Amygdala (tissue), 56 donors: Measurements from ENCODE around the gene DMAC2.
A peak's percentile ranks its signal among the peaks of the same experiment; 100 is the strongest.
"Not testable (repeated sequence)": the region's sequence is repeated elsewhere in the genome, so short reads cannot be mapped to it uniquely, and the experiment has no call there.

Experiments used
- DNase-seq, 56 donors: peaks; one replicate each; lab custom pipeline; 2025; lab: John Stamatoyannopoulos, UW

DMAC2 gene

DNA sequence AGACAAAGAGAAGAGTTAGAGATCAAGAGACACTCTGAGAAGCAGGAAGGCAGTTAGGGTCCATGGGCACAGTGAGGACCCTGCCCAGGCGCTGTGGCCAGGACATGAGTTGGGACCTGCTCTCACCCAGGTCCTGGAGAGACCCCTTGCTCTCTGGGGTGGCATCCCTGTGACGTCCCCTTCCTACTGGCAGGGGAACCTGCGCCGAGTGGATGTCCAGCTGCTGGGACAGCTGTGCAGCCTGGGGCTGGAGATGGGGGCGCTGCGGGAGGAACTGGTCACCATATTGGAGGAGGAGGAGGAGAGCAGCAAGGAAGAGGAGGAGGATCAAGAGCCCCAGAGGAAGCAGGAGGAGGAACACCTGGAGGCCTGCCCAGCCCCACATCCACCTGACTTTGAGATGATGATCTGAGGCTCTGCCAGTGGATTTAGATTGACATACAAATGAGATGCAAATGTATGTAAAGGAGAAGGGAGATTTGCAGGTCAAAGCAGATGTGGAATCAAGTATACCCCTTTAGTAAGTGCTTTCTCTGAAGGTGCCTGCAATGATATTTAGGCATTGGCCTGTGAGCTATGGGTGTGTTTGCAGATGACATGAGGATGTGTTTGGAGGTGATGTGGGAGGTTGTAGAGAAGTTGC lies 4.2 kb upstream of the DMAC2 start:
- DNase-seq = no peak

DNA sequence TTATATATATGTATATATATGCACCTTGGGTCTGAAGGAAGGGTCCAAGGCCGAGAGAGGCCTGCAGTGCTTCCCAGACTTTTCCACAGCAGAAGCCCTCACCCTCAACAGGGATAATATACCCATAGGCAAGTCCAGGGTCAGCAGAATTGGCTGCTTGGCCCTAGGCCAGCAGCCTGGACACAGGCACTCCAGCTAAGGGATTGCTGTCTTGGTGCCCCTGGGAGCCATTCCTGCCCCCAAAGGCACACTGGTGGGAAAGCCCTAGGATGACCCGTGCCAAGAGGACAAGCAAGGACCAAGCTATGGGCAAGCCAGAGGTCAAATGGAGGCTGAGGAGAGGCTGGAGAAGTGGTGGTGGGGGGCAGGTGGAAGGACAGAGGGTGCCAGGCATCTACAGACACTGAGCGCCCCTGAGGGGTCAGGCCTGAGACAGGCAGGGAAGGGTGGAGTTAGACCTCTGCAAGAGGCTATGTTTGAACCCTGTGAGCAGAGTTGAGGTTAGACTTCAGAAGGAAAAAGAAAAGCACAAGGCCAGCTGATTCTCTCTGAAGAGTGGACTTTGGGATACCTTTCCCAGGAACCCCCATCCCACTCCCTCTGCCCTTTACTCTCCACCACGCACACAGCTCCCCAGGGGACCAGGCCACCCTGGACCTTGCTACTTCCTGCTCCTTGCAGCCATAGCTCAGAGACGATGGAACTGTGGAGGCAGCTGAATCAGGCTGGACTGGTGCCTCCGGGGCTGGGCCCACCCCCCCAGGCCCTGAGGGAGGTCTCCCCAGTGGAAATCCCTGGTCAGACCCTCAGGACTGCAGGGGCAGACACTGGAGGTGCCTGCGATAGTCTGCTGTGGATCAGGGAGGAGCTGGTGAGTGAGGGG lies 3.0 kb upstream of the DMAC2 start, which contains the start of gene ERICH4:
ERICH4 (plus strand) TSS at position 684 of the 883 bp plus-strand sequence; CDS start at position 698, 14 bp downstream.
- no peak for DNase-seq

DNA sequence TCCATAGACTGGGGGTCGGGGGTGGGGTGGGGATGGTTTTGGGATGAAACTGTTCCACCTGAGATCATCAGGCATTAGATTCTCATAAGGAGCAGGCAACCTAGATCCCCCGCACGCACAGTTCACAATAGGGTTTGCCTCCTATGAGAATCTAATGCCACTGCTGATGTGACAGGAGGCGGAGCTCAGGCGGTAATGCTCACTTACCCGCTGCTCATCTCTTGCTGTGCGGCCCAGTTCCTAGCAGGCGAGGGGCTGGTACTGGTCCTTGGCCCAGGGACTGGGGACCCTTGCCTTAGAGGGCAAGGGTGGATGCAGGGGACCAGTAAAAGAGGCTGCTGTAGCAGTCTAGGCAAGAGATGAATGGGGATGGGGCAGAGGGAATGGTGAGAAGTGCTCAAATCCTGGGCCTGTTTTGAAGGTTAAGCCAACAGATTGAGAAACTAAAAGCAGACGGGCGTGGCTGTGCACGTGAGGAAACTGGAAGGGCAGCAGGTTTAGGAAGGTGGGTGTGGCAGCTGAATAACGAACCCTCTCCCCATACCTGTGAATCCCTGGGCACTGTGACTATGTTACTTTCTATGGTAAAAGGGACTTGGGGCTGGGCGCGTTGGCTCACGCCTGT lies 1.7 kb upstream of the DMAC2 start:
- DNase-seq = no peak

DNA sequence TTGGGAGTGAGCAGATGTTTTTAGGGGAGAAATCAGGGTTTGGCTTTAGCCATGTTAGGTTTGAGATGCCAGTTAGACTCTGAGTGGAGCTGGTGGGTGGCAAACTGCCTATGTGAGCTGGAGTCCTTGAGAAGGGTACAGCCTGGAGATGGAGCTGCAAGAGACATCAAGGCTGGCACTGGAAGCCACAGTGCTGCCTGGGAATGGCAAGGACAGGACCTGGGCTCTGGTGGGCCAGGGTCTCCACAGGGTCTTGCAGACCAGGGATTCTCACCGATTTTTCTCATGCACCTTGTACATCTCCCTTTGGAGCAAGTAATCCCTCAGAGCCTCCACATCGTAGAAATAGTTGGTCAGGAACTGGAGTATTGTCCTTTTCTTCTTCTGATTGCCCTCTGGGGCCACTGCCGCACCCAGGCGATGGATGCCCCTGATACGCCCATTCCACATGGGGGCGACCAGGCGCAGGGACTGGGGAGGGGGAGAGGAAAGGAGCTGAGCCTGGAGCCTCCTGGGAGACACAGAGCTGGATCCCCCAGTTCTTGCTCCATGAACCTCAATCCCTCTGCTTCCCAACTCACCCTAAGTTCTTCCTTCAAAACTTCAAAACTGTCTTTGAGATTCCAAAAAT lies 1.7 kb downstream of the DMAC2 start:
- no peak for DNase-seq

DNA sequence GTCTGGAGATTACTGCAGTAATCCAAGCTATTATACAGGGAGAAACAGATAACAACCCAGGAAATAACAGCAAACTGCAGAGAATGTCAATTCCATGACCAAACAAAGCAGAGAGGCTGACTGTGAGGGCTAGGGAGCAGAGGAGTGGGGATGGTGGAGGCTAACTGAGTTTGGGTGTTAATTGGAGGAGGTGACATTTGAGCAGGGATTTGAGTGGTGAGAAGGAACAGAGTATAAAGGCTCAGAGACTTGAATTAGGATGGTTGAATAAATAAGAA lies 3.1 kb downstream of the DMAC2 start:
- no peak for DNase-seq

DNA sequence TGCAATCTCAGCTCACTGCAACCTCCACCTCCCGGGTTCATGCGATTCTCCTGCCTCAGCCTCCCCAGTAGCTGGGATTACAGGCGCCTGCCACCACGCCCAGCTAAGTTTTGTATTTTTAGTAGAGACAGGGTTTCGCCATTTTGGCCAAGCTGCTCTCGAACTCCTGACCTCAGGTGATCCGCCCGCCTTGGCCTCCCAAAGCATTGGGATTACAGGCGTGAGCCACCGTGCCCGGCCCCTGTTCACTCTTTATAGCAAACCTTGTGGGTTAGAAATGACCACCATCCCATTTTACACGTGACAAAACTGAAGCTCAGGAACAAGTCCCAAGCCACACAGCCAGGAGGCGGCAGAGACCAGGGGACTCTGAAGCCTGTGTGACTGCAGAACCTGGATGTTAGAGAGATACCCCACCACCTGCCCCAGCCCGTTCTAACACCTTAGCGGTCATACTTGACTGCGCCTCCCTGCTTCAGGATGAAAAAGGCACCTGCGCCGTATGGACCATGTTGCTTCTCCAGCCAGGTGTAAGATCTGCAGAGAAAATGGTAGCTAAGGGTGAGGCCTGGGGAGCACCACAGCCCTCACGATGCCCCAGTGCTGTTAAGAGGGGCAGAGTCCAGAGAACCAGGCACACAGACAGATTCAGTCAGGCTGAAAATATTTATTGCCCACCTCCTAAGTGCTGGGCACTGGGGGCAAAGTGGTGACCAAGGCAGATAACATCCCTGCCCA lies 3.6 kb downstream of the DMAC2 start:
- DNase-seq = no peak

DNA sequence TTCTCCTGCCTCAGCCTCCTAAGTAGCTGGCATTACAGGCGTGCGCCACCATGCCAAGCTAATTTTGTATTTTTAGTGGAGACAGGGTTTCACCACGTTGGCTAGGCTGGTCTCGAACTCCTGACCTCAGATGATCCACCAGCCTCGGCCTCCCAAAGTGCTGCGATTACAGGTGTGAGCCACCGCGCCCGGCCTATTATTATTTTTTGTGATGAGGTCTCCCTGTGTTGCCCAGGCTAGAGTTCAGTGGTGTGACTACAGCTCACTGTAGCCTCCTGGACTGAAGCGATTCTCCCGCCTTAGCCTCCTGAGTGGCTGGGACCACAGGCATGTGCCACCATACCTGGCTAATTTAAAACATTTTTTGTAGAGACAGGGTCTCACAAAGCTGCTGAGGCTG lies 4.3 kb downstream of the DMAC2 start:
- not testable (repeated sequence) for DNase-seq

DNA sequence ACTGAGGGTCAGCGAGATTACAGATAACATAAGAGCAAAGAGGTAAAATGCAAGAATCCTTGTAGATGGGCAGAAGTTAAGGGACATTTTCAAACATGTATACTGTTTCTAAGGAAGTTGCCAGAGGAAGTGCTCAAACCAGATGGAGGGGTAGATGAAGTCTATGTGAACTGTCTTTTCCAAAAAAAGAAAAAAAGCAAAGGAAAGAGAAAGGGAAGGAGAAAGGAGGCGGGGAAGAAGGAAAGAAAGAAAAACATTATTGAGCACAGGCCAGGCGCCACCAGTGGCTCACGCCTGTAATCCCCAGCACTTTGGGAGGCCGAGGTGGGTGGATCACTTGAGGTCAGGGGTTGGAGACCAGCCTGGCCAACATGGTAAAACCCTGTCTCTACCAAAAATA lies 5.3 kb downstream of the DMAC2 start:
- DNase-seq = no peak

DNA sequence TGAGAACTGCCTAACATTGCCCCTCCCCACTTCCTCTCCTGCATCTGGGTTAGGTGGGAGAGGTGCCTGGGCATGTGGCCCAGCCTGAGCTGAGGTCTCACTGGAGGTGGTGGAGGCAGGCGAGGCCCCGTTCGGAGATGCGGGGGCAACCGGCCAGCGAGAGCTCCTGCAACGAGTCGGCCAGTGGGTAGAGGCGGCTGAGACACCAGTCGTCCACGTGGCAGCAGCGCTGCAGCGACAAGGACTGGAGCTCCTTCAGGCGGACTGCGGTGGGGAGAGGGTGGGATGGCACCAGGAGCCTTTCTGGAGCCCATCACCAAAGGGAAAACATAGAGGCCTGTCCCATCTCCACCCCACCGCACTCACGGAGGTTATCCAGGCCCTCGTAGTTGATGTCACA lies 6.5 kb downstream of the DMAC2 start:
- no peak for DNase-seq

DNA sequence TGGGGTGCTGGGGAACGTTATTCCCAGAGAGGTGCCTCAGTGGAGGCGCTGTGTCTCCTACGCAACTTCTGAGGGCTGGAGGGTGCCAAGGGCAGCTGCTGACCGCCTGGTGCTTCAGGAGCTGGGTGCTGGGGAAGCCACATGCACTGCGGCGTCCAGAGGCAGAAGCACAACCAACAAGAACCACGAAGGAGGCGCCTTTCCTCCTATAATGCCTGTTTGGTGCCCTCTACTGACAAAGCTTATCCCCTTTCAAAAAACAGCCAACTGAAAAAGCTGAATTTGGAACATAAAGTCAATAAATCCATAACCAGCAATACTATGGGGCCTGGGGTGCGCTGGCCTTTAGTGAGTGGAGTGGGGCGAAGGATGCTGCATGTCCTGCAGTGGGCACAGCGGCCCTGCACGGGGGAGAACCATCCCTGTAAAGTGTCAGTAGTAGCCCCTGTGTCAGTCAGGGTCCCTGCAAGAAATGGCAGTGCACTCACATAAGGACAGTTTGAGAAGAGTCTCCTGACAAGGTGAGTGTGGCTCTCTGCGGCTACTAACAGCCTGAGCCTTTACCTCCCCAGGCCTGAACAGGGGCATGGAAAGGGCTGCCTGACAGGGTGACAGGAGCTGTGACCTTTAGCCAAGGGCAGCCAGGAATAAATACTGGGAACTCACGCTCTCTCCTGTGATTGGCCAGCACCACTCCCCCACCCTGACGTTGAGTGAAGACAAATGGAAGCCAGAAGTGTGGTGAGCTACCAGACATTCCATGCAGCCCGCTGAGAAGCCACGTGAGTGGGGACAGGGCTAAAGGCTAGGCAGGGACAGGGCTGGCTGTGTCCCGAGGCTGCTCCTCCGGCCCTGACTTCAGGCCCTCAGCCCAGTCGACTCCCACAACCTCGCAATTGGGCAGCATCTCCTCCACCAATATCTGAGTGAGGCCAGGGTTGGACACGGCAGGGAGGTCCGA lies 8.0 kb downstream of the DMAC2 start:
- peak in 2 of 56 donors; percentile 9 to 16 for DNase-seq

DNA sequence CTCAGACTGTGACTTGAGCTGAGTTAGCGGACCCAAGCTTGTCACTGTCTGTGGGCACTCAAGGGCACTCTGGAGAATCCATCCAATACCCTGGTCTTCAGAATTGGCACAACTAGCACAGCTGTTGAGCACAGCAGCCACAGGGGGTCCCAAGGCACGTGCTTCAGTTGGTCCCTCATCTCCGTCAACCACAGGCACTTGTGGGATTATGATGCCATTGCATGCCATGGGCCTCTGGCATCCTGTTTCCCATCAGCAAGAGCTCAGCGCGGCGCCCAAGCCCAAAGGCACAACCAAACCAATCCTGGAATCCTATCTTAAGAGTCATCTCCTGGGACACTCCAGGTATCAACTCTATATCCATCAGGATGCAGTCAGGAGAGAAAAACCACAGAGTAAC lies 8.8 kb downstream of the DMAC2 start:
- DNase-seq = no peak

DNA sequence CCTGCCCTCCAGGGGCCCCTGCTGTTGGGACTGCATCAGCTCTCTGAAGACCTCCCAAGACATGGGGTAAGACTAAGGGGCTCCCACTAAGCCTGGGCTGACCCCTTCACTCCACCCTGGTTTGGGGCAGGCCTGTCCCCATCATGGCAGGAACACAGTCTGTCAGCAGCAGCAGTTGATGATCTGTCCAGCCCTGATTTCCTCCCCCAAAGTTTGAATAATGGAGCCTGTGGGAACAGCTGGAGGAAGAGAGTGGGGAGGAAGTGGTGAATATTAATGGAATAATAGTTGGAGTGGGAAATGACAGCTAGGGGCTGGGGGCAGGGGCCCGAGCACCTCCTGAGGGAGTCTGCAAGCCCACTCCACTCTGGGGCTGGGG lies 11.2 kb downstream of the DMAC2 start:
- DNase-seq = no peak

DNA sequence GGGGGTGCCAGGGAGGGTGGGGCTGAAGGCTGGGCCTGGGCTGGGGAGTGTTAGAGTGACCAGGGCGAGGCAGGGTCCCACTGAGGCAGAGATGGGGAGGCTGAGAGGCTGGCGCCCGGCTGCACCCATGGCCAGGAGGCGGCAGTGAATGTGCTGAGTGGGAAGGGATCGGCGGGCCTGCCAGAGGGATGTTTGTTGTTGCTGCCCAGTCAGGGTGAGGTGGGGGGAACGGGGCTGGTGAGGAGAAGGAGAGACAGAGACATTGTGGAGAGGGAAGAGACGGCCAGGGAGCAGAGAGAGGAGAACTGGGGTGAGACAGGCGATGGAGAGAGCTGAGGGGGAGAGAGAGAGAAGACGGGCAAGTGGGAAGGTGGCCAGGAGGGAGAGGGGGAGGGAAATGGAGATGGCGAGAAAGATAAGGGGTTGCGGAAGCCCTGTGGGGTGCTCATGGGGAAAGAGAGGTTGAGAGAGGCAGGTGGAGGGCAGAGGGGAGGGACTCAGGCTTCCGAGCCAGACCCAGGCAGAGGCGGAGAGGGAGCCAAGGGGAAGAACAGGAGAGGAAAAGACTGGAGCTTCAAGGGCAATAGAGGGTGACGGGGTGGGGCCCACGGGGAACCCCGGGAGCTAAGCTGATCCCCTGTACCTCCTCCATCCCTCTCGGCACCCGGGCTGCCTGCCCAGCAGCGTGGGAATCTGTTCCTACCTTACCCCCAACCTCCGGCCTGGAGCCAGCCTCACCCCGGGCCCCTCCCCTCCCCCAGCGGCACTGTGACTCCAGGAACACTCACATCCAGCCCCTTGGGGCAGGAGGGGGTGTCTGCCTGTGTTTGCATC lies 11.8 kb downstream of the DMAC2 start:
- peak in 7 of 56 donors; percentile 8 to 38 (median 12) for DNase-seq

DNA sequence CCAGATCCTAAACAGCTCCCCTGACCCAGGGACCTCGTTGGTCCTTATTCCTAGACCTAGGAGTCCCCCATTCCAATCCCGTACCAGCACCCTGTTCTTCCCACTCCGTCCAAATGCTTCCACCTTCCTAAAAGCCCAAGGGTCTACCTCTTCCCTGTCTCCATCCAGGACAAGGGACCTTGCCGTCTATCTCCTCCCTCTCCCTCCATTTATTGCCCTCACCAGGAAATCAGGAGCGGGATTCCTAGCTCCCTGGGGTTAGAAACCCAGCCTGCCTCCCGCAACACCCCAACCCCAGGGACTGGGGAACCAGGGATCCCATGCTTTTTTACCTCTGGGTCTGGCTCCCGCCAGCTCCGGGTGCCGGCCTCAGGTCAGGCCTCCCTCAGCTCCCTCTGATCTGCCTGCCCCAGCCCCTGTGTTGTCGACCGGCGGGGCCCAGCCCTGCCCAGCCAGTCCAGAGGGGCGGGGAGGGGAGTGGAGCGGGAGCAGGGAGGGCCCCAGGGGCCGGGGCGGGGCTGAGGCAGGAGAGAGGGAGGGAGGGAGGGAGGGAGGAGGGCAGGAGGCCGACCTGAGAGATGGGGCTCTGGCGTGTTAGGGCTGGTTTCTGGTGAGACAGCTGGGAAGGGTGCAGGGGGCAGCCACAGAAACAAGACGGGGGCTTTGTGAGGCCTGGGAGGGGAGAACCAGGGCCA lies 12.6 kb downstream of the DMAC2 start, which contains the start of gene B3GNT8:
B3GNT8 (minus strand) TSS at position 423 of the 695 bp plus-strand sequence. CDS start 596 bp downstream, outside the sequence.
- DNase-seq = peak in 2 of 56 donors; percentile 13 to 16

DNA sequence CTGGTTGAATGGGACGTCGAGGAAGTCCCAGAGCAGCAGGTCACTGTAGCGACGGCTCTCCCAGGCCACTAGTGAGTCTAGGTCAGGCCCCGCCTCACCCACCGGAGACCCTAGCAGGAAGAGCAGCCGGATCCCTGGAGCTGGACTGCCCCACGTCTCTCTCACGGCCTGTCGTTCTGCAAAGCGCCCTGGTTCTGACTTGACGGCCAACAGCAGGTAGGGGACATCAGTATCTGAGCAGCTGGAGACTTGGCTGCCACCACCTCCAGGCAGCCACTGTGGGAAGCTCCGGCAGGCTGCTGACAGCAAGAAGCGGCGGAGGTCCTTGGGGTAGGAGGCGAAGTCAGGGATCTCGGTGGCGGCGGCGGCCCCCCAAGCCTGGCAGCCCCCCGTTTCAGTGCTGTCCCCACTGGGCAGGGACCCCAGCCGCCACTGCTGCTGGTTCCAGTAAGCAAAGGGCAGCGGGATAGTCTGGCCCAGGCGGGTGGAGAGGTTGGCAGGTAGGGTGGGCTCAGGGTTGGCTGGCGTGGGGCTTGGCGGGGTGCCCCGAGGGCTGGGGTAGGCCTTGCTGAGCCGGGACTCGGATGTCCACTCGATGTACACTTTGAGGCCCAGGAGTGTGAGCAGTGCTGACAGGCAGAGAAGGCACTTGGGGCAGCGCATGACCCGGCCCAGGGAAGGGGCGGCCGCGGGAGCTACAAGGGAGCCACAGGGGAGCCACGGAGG lies 13.4 kb downstream of the DMAC2 start:
- DNase-seq = no peak

DNA sequence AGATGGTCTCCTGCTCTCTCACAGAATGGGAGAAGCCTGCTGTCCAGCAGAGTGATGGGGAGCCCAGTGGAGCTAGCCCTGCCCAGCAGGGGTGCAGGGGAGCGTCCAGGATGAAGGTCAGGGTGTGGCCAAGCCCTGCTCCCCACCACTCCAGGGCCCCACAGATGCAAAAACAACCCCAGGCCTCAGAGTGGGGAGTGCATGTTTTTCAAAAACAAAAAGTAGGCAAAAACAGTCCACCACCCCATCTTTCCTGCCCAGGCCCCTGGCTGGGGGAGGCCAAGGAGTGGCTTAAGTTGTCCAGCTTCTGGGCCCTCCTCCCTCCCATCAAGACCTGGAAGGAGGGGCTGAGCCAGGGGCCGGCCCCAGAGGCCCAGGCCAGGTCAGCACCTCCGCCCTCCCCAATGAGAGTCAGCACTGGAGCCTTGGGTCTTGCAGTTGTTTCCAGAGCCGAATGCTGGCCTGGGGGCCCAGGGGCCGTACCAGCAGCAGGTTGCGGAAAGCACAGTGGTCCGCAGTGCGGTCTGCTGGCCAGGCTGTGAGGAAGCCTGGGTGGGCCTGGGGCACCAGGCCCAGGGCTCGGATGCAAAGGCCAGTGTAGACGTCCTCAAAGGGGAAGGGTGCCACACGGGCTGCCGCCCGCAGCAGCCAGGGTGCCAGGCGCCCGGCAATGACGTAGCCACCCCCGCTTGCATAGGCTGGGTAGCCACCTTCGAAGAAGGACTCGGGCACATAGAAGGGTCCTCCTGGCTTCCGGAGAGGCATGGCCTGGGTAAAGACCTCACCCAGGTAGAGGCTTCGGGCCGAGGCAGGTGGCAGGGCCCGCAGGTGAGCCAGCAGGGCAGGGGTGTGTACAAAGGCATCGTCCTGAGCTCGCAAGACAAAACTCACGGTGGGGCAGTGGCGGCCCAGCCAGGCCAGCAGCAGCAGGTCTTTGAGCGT lies 14.3 kb downstream of the DMAC2 start:
- no peak for DNase-seq
